Activated CD4-positive, alpha-beta T cell treated with anti-CD3 and anti-CD28 coated beads, Interleukin-2, amount 10 ng/mL, durations not matched to agents 7 days and 5 days (primary cell): ENCODE measurements around the gene IGFN1. TPM values are rescaled to one million over a fixed set of nuclear protein-coding genes. Genes with fewer than 3 reads are reported as not detected.

Source experiments
- CTCF ChIA-PET: fragments of 350-600 bp; sonication (Branson Sonifier 250); formaldehyde crosslinking; loops from one replicate; lab custom pipeline; 2021; ENCODE audit warnings: antibody characterized with exemption; lab: Charles Lee
- POLR2A ChIA-PET: fragments of 350-600 bp; sonication (Branson Sonifier 250); formaldehyde crosslinking; loops from one replicate; lab custom pipeline; 2021; ENCODE audit warnings: antibody characterized with exemption; lab: Charles Lee
- DNase-seq: peaks from one replicate; pipeline ENCODE4 v3.0.0-alpha.2; 2020
- H3K27ac Mint-ChIP-seq: one replicate; pipeline ENCODE4 v1.8.0; 2021; ENCODE audit warnings: mild to moderate bottlenecking, moderate library complexity, mixed read lengths
- H3K27me3 Mint-ChIP-seq: one replicate; pipeline ENCODE4 v1.8.0; 2021; ENCODE audit warnings: mixed read lengths
- H3K36me3 Mint-ChIP-seq: one replicate; pipeline ENCODE4 v1.8.0; 2021; ENCODE audit warnings: low read depth, mixed read lengths
- H3K4me1 Mint-ChIP-seq: one replicate; pipeline ENCODE4 v1.8.0; 2021; ENCODE audit warnings: mixed read lengths
- H3K4me3 Mint-ChIP-seq: one replicate; pipeline ENCODE4 v1.8.0; 2021; ENCODE audit warnings: mild to moderate bottlenecking, moderate library complexity, mixed read lengths
- H3K9me3 Mint-ChIP-seq: one replicate; pipeline ENCODE4 v1.8.0; 2021; ENCODE audit warnings: mixed read lengths
- total RNA-seq, 2 experiments: library from RNA; stranded (reverse); gene quantifications; one replicate each; pipeline ENCODE4 v1.2.3, GENCODE V29; 2021

The IGFN1 gene
- total RNA-seq, 2 experiments from 2014 or later = not detected

DNA sequence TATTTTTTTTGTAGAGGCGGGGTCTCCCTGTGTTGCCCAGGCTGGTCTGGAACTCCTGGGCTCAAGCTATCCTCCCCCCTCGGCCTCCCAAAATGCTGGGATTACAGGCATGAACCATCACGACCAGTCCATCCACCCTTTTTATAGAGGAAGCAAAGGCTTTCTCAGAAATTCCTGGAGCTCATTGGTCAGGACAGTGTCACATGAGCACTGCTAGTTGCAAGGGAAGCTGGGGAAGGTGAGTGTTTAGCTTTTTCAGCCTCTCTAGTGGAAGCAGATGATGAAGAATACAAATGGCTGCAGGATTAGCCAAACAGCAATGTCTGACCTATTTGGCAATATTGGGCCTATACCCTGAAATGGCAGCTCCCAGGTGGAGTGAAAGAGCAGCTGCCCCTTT, 8.0 kb downstream of the IGFN1 start:
- H3K36me3 Mint-ChIP-seq = no peaks in the 10 kb centered on the region
- no peak overlapping the region for H3K4me3 Mint-ChIP-seq
- no peaks in the 10 kb centered on the region for H3K4me1 Mint-ChIP-seq
- no peaks in the 10 kb centered on the region for H3K9me3 Mint-ChIP-seq
- DNase-seq = no peak
- CTCF ChIA-PET = interaction anchor here (0.6 kb wide), 1 partner anchor 1522 kb away, joined by 7 read pairs; no protein-coding TSS in a partner anchor
- H3K27me3 Mint-ChIP-seq = peaks cover 2% of the 10 kb centered on the region
- no peak overlapping the region for H3K27ac Mint-ChIP-seq
- POLR2A ChIA-PET = no interaction called here

DNA sequence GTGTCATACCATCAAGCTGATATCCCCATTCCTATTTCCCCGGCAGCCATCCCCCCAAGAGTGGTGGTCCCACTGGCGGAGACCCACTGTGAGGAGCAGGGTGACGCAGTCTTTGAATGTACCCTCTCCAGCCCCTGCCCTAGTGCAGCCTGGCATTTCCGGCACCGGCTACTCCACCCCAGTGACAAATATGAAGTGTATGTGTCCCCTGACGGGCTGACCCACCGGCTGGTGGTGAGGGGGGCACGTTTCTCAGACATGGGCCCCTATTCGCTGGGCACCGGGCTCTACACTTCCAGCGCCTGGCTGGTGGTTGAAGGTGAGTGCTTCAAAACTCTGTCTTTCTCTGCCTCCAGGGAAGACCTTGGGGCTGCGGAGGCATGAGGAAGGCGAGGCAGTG, 14.4 kb downstream of the IGFN1 start:
- DNase-seq = no peak
- ChIA-PET CTCF (no interaction called here), POLR2A (no interaction called here)
- Mint-ChIP-seq H3K4me1 (no peaks in the 10 kb centered on the region), H3K4me3 (no peak overlapping the region), H3K9me3 (no peaks in the 10 kb centered on the region), H3K27me3 (peaks cover 4% of the 10 kb centered on the region), H3K36me3 (no peaks in the 10 kb centered on the region), H3K27ac (no peak overlapping the region)

DNA sequence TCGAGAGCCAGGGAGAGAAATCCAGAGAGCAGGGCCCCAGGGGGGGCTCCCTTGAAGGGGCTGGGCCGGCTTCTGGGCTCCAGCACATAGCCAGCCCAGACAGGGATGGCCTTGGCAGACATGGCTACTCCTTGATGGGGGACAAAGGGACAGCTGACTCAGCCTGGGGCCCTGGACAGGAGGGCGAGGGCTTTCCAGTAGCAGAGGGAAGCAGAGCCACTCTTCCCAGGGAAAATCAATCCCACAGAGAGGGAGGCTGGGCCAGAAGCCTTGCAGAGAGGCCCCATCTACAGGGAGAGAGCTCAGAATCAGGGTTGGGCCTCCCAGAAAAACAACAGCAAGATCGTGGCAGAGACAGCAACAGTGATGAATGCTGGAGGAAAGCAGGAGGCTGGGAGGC, 15.6 kb downstream of the IGFN1 start:
- ChIA-PET CTCF (interaction anchor here (1.3 kb wide), 1 partner anchor 10 kb away, joined by 4 read pairs; no protein-coding TSS in a partner anchor), POLR2A (no interaction called here)
- Mint-ChIP-seq H3K27me3 (peaks cover 9% of the 10 kb centered on the region), H3K4me3 (no peak overlapping the region), H3K9me3 (no peaks in the 10 kb centered on the region), H3K4me1 (no peaks in the 10 kb centered on the region), H3K27ac (no peak overlapping the region), H3K36me3 (no peaks in the 10 kb centered on the region)
- no peak for DNase-seq

DNA sequence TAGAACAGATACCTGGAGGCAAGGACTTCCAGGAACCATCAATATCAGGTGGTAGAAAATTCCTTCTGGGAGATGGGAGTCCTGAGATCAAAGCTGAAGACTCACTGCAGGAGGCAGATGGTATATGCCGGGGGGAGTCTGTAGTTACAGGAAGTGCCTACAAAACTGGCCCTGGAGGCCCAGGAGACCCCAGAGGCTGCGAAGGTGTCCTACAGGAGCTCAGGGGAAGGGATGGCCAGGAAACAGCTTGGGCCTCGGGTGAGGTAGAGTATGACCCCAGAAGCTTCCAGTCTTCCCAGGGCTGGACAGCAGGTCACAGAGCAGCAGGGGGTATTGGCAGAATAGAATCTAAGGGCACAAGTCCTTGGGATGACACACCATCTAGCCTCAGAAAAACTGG, 16.4 kb downstream of the IGFN1 start:
- no peak for DNase-seq

DNA sequence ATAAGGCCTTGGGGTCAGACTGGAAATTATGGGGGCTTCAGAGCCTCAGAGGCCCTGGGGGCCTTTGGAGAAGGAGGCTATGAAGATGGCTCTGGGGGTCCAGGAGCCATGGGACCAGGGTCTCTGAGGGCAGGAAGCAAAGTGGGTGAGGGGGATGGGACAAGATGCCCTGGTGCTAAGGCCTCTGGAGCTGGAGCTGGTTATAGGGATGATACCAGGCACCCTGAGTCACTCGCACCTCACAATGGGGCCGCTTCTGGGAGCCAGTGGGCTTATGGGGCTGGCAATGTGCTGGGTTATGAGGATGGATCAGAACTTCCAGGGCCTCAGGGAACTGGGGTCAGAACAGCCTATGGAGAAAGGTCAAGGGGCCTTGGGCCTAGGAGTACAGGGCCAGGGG, 17.6 kb downstream of the IGFN1 start:
- Mint-ChIP-seq H3K27me3 (peaks cover 10% of the 10 kb centered on the region), H3K27ac (no peak overlapping the region), H3K4me1 (no peaks in the 10 kb centered on the region), H3K36me3 (no peaks in the 10 kb centered on the region), H3K9me3 (no peaks in the 10 kb centered on the region), H3K4me3 (no peak overlapping the region)
- ChIA-PET CTCF (interaction anchor here (1.4 kb wide), 1 partner anchor 16 kb away, joined by 4 read pairs; no protein-coding TSS in a partner anchor), POLR2A (no interaction called here)
- no peak for DNase-seq

More for the DNA sequence above, 16.4 kb downstream of the IGFN1 start:
- no peaks in the 10 kb centered on the region for H3K4me1 Mint-ChIP-seq
- peaks cover 12% of the 10 kb centered on the region for H3K27me3 Mint-ChIP-seq
- no peak overlapping the region for H3K4me3 Mint-ChIP-seq
- H3K9me3 Mint-ChIP-seq = no peaks in the 10 kb centered on the region
- H3K27ac Mint-ChIP-seq = no peak overlapping the region
- no peaks in the 10 kb centered on the region for H3K36me3 Mint-ChIP-seq
- CTCF ChIA-PET = interaction anchor here (1.3 to 1.4 kb wide), 2 partner anchors 11 to 15 kb away, joined by 4 read pairs; no protein-coding TSS in a partner anchor
- POLR2A ChIA-PET = no interaction called here

DNA sequence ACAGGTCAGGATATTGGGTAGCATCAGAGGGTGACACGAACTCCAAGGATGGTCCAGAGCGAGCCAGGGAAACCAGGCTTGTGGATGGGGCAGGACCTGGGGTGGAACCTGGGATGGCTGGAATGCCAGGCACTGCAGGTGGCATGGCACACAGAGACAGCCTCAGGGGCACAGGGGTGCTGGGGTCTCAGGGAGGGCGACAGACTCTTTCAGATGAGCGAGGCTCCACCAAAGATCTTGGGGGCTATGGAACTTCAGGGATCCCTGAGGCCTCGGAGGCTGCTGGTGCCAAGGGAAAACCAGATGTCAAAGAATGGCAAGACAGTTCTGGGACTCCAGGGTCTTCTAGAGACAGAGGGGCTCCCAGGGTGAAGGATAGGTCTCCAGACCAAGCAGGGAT, 21.4 kb downstream of the IGFN1 start:
- Mint-ChIP-seq H3K27ac (no peak overlapping the region), H3K36me3 (no peaks in the 10 kb centered on the region), H3K27me3 (peaks cover 10% of the 10 kb centered on the region), H3K4me3 (no peak overlapping the region), H3K9me3 (no peaks in the 10 kb centered on the region), H3K4me1 (no peaks in the 10 kb centered on the region)
- ChIA-PET CTCF (no interaction called here), POLR2A (no interaction called here)
- no peak for DNase-seq

DNA sequence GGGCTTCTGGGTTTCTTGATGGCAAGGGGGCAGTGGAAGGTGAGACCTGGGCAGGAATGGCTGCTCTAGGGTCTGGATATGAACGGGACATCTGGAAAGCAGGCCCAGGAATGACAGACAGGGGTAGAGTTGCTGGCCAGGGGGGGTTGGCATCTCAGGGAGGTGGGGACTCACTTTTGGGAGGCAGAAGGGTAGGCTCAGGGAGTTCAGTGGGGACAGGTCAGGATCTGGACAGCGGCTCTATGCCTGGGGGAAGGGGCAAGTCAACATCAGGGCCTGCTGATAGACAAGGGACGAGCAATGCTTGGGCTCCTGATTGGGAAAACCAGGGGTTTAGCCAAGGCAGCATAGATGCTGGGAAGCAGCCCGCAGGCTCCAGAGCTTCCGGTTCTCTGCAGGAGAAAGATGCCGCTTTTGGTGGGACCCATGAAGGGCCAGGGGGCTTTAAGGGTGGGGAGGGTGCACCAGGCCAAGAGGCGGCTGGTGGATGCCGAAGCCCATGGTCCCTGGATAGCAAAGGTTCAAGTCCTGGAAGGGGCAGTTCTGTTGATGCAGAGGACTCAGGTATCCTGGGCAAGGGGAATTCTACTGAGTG, 21.9 kb downstream of the IGFN1 start:
- H3K36me3 Mint-ChIP-seq = no peaks in the 10 kb centered on the region
- CTCF ChIA-PET = no interaction called here
- no peak overlapping the region for H3K4me3 Mint-ChIP-seq
- peaks cover 10% of the 10 kb centered on the region for H3K27me3 Mint-ChIP-seq
- H3K4me1 Mint-ChIP-seq = no peaks in the 10 kb centered on the region
- DNase-seq = no peak
- no peaks in the 10 kb centered on the region for H3K9me3 Mint-ChIP-seq
- POLR2A ChIA-PET = no interaction called here
- H3K27ac Mint-ChIP-seq = no peak overlapping the region

DNA sequence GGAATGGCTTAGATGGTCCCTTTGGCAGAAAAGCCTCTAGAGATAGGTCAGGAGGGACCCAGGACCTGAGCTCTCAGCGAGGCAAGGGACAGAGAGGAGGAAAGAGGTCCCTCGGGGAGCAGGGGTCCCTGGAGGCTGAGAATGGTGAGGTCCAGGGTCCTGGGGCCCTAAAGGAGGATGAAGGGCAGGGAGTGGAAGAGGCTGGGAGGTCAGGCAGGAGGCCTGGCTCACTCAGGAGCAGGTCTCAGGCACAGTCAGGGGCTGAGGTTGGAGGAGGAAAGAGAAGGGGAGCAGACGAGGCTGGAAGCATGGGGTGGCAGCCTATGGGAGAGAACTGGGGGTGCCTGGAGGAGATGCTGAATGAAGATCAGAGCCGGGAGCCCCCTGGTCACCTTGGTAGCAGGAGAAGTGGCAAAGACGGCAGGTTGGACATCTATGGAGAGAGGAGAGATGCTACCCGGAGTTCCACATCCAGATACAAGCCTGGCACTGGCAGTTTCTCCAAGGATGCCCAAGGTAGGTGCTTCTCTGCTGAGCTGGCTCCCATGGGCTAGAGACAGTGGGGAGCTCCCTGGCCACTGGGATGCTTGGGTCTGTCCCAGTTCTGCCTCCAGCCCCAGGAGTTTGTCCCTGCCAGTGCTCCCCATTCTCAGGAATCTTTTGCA, 22.6 kb downstream of the IGFN1 start:
- Mint-ChIP-seq H3K27ac (no peak overlapping the region), H3K4me3 (no peak overlapping the region), H3K9me3 (no peaks in the 10 kb centered on the region), H3K4me1 (no peaks in the 10 kb centered on the region), H3K36me3 (no peaks in the 10 kb centered on the region), H3K27me3 (peaks cover 10% of the 10 kb centered on the region)
- DNase-seq = no peak
- CTCF ChIA-PET = no interaction called here
- POLR2A ChIA-PET = no interaction called here

DNA sequence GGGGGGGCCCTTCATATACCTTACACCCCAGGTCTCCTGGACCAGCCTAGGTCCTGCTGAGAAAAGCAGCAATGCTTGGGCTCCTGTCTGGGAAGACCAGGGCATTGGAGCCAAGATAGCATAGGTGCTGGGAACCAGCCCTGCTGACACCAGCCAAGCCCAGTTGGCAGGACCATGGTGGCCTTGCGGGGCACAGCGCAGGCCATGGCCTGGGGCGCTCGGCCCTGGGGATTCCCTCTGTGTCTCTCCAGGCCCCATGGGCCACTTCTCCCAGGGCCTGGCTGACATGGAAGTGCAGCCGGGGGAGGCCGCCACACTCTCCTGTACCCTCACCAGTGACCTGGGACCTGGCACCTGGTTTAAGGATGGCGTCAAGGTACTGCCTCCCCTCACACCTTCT, 23.3 kb downstream of the IGFN1 start:
- ChIA-PET CTCF (no interaction called here), POLR2A (no interaction called here)
- H3K36me3 Mint-ChIP-seq = no peaks in the 10 kb centered on the region
- peaks cover 10% of the 10 kb centered on the region for H3K27me3 Mint-ChIP-seq
- H3K4me3 Mint-ChIP-seq = no peak overlapping the region
- H3K9me3 Mint-ChIP-seq = no peaks in the 10 kb centered on the region
- H3K4me1 Mint-ChIP-seq = no peaks in the 10 kb centered on the region
- H3K27ac Mint-ChIP-seq = no peak overlapping the region
- no peak for DNase-seq

DNA sequence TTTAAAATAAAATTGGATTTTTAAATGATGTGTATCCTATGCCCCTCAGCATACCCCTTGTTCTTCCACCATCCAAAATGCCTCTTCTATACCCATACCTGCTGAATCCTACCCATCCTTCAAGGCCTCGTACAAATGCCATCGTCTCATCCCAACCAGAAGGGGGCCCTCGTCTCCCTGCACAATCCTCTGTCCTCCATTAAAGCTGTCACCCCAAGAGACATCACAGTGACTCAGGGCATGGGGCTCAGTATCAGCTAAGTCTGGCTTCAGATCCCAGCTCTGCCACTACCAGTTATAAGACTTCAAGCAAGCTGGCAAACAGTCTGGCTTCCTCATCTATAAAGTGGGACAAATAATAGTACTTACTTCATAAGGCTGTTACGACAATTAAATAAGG, 23.8 kb downstream of the IGFN1 start:
- Mint-ChIP-seq H3K4me3 (no peak overlapping the region), H3K4me1 (no peaks in the 10 kb centered on the region), H3K27ac (no peak overlapping the region), H3K36me3 (no peaks in the 10 kb centered on the region), H3K9me3 (no peaks in the 10 kb centered on the region), H3K27me3 (peaks cover 10% of the 10 kb centered on the region)
- CTCF ChIA-PET = no interaction called here
- POLR2A ChIA-PET = no interaction called here
- DNase-seq = no peak

DNA sequence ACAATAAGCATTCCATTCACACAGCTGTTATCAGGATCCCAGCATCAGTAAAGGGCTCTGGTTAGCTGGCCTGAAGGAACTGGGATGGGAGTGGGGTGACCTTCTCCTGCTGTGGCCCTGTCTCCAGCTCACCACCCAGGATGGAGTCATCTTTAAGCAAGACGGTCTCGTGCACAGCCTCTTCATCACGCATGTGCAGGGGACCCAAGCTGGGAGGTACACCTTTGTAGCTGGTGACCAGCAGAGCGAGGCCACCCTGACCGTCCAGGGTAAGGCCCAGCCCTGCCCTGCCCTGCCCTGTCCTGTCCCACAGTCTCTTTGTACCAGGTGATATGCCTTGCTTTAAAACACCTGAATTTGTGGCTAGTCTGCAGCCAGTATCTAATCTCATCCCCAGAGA, 24.3 kb downstream of the IGFN1 start:
- no peaks in the 10 kb centered on the region for H3K36me3 Mint-ChIP-seq
- ChIA-PET CTCF (no interaction called here), POLR2A (no interaction called here)
- no peaks in the 10 kb centered on the region for H3K9me3 Mint-ChIP-seq
- DNase-seq = no peak
- H3K27me3 Mint-ChIP-seq = peaks cover 8% of the 10 kb centered on the region
- H3K4me3 Mint-ChIP-seq = no peak overlapping the region
- no peak overlapping the region for H3K27ac Mint-ChIP-seq
- H3K4me1 Mint-ChIP-seq = no peaks in the 10 kb centered on the region

DNA sequence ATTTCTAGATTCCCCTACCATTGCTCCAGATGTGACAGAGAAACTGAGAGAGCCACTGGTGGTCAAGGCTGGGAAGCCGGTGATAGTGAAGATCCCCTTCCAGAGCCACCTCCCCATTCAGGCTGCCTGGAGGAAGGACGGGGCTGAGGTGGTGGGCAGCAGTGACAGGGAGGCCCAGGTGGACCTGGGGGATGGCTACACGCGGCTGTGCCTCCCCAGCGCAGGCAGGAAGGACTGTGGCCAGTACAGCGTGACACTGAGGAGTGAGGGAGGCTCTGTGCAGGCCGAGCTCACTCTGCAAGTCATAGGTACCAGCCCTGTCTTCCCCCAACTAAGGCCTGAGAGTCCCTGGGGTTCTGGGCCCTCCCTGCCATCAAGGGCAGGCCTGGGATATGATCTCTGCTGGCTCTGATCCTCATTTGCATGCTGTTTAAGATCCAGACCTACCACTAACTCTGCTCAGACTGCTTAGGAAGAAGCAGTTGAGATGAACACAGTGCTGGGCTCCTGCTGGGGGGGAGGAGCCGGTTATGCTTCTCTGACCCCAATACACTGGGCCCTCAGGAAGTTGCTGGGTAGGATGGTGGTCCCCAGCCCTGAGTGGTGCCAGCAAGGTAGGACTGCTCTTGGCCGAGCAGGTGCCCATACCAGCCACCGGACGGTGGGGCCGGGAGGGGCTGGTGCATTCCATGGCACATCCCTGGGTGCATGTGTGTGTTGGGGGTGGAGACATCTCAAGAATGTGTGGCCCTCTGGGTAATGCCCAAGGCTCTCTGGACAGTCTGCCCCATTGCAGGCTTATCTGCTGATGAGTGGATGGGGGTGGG, 25.1 kb downstream of the IGFN1 start:
- DNase-seq = no peak

DNA sequence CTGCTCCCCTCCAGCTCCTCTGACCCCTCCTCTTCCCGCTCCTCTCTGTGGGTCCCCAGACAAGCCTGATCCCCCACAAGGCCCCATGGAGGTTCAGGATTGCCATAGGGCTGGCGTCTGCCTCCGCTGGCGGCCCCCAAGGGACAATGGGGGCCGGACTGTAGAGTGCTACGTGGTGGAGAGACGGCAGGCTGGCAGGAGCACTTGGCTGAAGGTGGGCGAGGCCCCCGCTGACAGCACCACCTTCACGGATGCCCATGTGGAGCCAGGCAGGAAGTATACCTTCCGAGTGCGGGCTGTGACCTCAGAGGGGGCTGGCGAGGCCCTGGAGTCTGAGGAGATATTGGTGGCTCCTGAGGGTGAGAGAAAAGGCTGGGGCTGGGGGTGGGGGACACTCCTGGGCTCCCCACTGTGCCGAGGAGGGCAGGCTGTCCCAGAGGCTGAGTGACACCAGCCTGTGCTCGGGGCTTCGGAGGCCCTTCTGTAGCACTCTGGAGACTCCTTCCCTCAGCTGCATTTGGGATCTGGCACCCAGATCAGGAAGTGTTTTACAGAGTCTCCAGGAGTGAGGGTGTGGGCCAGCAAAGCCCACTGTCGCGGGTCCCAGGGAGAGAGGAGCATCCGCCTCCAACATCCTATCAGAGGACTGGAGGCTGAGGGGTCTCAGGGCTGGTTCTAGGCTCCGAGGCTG, 25.9 kb downstream of the IGFN1 start:
- no peaks in the 10 kb centered on the region for H3K4me1 Mint-ChIP-seq
- no peak for DNase-seq
- H3K9me3 Mint-ChIP-seq = no peaks in the 10 kb centered on the region
- H3K4me3 Mint-ChIP-seq = no peak overlapping the region
- ChIA-PET POLR2A (no interaction called here), CTCF (no interaction called here)
- H3K27ac Mint-ChIP-seq = no peak overlapping the region
- no peaks in the 10 kb centered on the region for H3K27me3 Mint-ChIP-seq
- H3K36me3 Mint-ChIP-seq = no peaks in the 10 kb centered on the region

More for the DNA sequence above, 25.1 kb downstream of the IGFN1 start:
- peaks cover 8% of the 10 kb centered on the region for H3K27me3 Mint-ChIP-seq
- H3K27ac Mint-ChIP-seq = no peak overlapping the region
- H3K36me3 Mint-ChIP-seq = no peaks in the 10 kb centered on the region
- no peak overlapping the region for H3K4me3 Mint-ChIP-seq
- no peaks in the 10 kb centered on the region for H3K4me1 Mint-ChIP-seq
- ChIA-PET CTCF (no interaction called here), POLR2A (no interaction called here)
- no peaks in the 10 kb centered on the region for H3K9me3 Mint-ChIP-seq
